AG20443 (cell line): ENCODE measurements around the gene NOP53.
"Not testable (repeated sequence)": the region's sequence is repeated elsewhere in the genome, so short reads cannot be mapped to it uniquely, and the experiment has no call there.

ENCODE experiments used
- DNase-seq: peaks from one replicate; pipeline ENCODE4 v3.0.0; 2012; ENCODE audit warnings: low spot score, mixed read lengths

NOP53 gene

DNA sequence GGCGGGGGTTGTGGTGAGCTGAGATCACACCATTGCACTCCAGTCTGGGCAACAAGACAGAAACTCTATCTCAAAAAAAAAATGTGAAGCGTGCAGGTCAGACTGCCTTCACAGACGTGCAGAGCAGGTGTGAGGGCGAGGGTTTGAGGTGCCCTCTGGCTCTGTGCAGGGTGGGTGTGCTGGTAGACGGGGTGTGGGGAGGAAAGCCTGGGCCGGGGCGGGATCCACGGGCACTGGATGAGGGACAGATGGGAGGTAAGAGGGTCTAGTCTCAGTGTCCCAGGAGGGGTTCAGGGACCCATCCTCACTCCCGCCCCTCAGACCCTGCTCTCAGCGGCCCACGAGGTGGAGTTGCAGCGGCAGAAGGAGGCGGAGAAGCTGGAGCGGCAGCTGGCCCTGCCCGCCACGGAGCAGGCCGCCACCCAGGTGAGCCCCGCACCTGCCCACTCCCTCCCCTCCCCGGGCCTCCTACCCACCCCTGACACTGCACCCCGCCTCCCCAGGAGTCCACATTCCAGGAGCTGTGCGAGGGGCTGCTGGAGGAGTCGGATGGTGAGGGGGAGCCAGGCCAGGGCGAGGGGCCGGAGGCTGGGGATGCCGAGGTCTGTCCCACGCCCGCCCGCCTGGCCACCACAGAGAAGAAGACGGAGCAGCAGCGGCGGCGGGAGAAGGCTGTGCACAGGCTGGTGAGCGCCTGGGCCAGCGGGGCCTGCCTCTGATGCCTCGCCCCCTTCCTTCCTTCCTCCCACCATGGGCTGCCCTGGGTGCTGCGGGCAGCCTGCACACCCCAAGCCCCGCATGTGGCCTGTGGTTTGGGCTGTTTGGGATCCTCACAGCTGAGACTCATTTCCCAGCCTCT, 9.1 kb downstream of the NOP53 start:
- DNase-seq: no peak

GRCh38 chr19:47755065-47755761, 9.9 kb downstream of the NOP53 start:
- DNase-seq: no peak

DNA sequence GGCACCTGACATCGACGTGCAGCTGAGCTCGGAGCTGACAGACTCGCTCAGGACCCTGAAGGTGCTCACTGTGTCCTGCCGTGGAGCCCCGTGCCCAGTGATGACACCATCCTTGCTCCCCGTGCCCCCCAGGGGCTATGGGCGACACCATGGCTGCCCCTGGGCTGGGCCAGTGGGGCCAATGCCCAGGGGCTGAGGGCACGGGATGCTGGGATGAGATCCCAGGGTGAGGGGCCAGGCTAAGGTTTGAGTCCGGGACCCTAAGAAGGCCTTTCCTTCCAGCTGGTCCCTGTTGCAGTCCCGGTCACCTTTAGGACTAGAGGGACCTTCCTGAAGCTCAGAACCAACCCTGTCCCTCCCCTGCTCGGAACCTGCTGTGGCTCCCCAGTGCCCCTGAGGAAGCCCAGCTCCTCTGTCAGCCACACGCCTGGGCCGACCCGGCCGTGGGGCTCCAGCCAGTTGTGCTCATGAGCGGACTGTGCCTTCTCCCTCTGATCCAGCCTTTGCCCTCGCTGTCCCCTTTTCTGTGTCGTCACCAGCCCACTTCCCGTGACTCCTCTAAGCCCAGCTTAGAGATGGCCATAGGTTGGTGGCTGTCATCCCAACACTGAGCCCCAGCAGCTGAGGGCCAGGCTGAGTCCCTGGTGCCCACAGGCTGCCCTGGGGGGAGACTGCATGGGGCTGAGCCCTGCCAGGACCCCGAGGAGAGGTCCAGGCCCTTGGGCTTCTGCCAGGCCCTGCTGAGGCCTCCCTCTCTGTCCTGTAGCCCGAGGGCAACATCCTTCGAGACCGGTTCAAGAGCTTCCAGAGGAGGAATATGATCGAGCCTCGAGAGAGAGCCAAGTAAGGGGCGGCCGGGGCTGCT, 10.6 kb downstream of the NOP53 start:
- no peak for DNase-seq

DNA sequence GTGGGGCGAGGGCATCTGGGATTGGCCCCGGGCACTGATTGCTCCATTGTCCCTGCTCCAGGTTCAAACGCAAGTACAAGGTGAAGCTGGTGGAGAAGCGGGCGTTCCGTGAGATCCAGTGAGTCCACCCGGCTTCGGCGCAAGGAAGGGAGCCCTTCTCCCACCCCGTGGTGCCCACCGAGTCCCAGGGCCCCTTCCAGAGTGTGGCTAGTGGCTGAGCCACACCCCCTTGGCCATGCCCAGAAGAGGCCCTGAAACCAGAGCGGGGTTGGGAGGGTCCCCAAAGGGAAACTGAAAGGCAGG, 11.2 kb downstream of the NOP53 start:
- DNase-seq: no peak

- no peak for DNase-seq
These were observed 11.7 kb downstream of the NOP53 start for GRCh38 chr19:47756953-47757608.

DNA sequence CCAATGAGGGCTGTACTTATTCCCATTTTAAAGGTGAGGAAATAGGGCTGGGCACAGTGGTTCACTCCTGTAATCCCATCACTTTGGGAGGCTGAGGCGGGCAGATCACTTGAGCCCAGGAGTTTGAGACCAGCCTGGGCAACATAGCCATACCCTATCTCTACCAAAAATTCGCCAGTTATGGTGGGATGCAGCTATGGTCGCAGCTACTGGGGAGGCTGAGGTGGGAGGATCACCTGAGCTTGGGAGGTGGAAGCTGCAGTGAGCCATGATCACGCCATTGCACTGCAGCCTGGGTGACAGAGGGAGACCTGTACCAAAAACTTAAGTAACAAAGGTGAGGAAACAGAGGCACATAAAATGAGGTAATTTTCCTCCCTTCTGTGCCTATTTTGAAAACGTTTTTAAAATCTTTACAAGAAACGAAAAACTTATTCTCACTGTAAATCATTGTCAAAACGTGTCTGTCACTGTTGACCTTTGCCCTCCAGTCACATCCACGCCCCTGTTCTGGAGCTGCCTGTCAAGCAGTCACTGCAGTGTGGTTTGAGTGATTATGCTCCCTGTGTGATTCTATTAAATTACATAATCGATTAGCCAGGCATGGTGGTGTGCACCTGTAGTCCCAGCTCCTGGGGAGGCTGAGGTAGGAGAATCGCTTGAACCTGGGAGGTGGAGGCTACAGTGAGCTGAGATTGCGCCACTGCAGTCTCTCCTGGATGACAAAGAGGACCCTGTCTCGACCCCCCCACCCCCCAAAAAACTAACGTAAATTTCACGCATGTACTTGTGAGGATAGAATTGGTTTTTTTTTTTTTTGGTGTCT, 12.5 kb downstream of the NOP53 start:
- DNase-seq: no peak

DNA sequence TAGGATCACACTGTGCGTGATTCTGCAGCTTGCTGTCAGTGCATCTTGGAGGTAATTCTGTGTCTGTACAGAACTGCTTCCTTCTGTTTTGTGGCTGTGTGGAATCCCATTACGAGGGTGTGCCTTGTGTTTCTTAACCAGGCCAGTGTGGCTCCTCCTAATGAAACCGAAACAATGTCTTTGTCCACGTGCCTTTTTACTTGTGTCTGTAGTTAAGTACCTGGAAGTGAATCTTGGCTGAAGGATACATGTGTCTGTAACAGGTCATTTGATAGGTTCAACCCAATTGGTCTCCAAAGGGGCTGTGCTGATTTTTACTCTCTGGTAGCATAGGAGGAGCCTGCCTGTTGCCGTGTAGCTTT, 13.1 kb downstream of the NOP53 start:
- no peak for DNase-seq

GRCh38 chr19:47760632-47760999, 15.3 kb downstream of the NOP53 start:
- DNase-seq: no peak

DNA sequence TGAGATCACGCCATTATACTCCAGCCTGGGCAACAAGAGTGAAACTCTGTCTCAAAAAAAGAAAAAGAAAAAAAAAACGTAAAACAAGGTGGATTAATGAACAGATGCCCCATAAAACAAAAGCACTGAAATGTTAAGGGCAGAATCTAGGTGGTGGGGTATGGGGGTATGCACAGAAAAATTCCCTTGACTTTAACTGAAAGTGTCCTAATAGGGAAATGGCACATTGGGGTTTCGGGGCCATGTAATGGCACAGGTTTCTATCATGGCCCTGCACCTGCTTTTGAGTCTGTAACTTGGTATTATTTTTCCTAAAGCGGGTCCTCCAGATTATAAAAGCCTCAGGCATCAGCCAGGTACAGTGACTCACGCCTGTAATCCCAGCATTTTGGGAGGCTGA, 16.2 kb downstream of the NOP53 start:
- no peak for DNase-seq

DNA sequence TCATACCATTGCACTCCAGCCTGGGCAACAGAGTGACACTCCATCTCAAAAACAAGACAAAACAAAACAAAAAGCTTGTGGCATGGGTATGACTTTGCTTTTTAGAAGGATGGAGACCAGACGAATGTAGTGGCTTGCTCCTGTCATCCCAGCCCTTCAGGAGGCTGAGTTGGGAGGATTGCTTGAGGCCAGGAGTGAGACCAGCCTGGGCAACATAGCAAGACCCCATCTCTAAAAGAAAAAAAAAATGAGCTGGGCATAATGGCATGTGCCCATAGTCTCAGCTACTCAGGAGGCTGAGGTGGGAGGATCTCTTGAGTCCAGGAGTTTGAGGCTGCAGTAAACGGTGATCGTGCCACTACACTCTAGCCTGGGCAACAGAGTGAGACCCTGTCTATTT, 16.8 kb downstream of the NOP53 start:
- DNase-seq: no peak

GRCh38 chr19:47762615-47763308, 17.4 kb downstream of the NOP53 start:
- DNase-seq: no peak

GRCh38 chr19:47764705-47765104, 19.4 kb downstream of the NOP53 start:
- not testable (repeated sequence) for DNase-seq

DNA sequence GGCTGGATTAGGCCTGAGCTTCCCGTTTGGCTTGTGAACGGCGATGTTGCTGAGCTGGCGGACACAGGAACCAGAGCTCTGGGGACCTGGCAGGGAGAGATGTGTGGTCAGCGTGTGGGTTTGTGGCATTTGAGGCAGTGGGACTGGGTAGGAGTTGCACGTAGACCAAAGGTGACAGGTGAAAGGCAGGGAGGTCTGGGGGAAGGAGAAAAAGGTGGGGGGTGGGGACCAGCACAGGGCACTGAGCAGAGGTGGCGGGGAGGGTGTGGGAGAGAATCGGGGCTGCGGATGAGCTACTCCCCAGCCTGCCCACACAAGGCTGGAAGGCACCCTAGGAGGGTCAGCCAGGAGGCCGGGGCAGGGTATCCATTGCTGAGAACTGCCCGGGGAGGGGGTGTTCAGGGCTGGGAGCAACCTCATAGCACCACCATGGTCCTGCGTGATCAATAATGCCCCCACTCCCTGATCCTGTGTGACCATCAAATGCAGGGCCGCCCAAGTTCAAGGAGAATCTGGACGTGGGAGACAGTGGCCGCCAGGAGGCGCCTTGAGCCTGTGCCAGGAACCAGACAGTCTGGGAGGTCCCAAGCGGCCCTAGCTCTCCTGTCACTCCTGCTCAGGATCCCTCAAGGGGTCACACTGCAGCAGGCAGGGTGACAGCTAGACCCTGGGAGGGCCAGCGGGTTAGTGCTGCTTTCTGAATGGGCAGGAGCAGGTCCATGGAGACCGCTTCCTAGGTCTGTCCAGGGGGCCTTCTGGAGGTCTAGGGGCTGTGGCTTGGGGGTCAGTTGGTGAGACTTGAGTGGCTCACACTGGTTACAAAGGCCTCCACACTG, 20.4 kb downstream of the NOP53 start:
- peak; percentile 76 for DNase-seq

GRCh38 chr19:47766359-47766620, 20.9 kb downstream of the NOP53 start:
- no peak for DNase-seq

GRCh38 chr19:47766670-47767069, 21.3 kb downstream of the NOP53 start:
- DNase-seq: no peak

DNA sequence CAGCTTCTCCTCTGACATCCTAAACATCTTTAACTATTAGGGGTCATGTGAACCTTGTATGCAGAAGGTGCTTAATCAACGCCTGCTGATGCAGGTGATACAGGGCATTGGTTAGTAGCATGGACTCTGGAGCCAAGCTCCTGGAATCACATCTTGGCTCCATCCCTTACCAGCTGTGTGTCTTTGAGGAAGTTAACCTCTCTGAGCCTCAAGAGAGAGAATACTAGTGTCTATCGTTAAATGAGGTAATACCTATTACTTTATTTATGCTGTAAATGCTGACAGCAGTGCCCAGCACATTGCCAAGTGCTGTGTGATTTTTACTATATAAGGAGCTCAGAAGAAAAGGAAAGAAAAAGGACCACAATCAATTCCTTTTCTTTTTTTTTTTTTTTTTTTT, 22.0 kb downstream of the NOP53 start:
- DNase-seq: no peak

DNA sequence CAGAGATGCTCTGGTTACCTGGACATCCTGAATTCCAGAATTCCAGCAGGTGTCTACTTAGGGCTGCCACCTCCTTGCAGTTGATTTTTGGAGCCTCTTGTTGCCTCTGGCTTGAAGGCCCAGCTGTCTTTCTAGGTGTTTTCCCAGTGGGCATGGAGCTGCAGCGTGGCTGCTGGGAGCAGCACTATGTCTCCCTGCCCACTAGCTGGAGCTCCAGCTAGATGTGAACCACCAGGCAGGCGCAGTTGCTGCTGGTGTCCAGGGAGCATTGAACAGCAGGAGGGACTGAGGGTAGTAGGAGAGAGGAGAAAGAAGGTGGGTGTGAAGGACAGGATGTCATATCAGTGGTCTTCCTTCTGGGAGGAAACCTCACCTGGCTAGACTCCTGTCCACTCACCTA, 23.3 kb downstream of the NOP53 start:
- no peak for DNase-seq

DNA sequence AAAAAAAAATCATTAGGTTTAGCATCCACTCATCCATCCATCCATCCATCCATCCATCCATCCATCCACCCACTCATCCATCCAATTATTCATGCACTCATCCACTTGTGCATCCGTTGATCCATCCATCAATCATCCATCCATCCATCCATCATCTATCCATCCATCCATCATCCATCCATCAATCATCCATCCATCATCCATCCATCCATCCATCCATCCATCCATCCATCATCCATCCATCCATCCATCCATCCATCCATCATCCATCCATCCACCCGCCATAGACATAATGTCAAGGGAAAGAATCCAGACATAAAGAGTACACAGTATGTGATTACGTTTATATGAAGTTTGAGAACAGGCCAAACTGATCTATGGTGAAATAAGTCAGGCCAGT, 24.2 kb downstream of the NOP53 start:
- no peak for DNase-seq

DNA sequence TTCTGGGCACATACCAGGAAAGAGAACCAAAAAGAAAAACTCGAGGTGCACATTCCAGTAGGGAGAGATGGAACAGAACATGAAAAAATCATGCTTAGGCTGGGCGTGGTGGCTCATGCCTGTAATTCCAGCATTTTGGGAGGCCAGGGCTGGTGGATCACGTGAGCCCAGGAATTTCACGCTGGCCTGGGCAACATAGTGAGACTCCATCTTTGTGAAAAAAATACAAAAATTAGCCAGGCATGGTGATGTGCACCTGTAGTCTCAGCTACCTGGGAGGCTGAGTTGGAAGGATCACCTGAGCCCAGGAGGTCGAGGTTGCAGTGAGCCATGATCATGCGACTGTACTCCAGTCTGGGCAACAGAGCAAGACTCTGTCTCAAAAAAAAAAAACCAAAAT, 25.9 kb downstream of the NOP53 start:
- not testable (repeated sequence) for DNase-seq

DNA sequence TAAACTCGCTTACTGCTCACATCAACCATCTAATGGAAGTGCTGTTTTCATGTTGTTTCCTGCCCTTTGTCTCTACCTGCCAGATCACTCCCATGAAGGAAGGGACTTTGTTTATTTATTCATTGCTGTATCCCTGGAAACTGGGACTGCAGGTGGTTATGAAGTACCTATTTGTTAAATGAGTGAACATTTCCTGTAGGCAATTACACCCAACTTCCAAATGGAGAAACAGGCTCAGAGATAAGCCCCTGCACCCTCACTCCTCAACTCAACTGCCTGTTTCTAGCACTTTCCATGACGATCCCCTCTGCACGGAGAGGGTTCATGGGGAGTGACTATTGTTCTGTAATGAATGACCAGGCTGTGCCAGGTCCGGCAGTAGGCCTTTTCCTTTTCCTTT, 31.2 kb downstream of the NOP53 start:
- no peak for DNase-seq
